Measurements from ENCODE around the gene P2RY14. TPM values are rescaled to one million over a fixed set of nuclear protein-coding genes. Genes with fewer than 3 reads are reported as not detected.

The P2RY14 gene
- total and polyA plus RNA-seq, 10 of the 15 experiments (the other 5 are each of a cell fraction or from before 2014, with no cell fraction given), result 0.06 to 0.37 (median 0.28) TPM; not detected in 7

- Histone ChIP-seq H3K4me1 (ENCODE audit: control insufficient read depth, insufficient read depth, low read length) (no peaks in the 10 kb centered on the region), H3K27me3 (replicated peaks in 1 of 2; ENCODE audit: control insufficient read depth in 2 of 2, insufficient read depth in 2 of 2, low read length in 1 of 2) (no peaks in the 10 kb centered on the region), H3K9me3 (replicated peaks; ENCODE audit: control insufficient read depth, insufficient read depth, low read length) (no peaks in the 10 kb centered on the region), H3K9ac (ENCODE audit: control insufficient read depth, insufficient read depth, low read length) (no peak overlapping the region), H3K27ac (ENCODE audit: control insufficient read depth, insufficient read depth) (no peak overlapping the region), H3K4me3 (no peak overlapping the region), H4K20me1 (ENCODE audit: control insufficient read depth, insufficient read depth) (no peaks in the 10 kb centered on the region), H3K79me2 (ENCODE audit: control insufficient read depth, insufficient read depth, low read length) (no peaks in the 10 kb centered on the region), H3K36me3 (ENCODE audit: control insufficient read depth in 2 of 2, insufficient read depth in 2 of 2, low read length in 1 of 2) (no peaks in the 10 kb centered on the region), H2AFZ (ENCODE audit: control insufficient read depth, low read depth, low read length) (no peak overlapping the region), H3K4me2 (ENCODE audit: control insufficient read depth, insufficient read depth) (no peak overlapping the region)
- ChIA-PET SMC1A (ENCODE audit: uncharacterized antibody, unreplicated experiment) (interaction anchor here (1.0 to 2.0 kb wide), 5 partner anchors 9 to 66 kb away, joined by 3 to 10 read pairs (median 6); no protein-coding TSS in a partner anchor), CTCF (interaction anchor here (0.9 to 2.1 kb wide), 5 partner anchors 10 to 48 kb away, joined by 3 to 10 read pairs (median 4); no protein-coding TSS in a partner anchor), RAD21 (ENCODE audit: unreplicated experiment) (interaction anchor here (0.6 to 1.5 kb wide), 3 partner anchors 46 to 764 kb away, joined by 3 to 5 read pairs (median 3); no protein-coding TSS in a partner anchor), POLR2A (no interaction called here)
- DNase-seq (ENCODE audit: low read depth, low spot score), result no peak
- intact Hi-C loops (cut with micrococcal nuclease; ENCODE audit: unreplicated experiment) (no loop called here), in situ Hi-C loops (cut with MboI) (no loop called here)
- no peak for FAIRE-seq
- BruUV-seq (replicated peaks), result no TSS peak
- TF ChIP-seq NFYB (IDR thresholded peaks at IDR 0.05; ENCODE audit: insufficient read depth, low read depth, low read length) (no peak), ETV6 (conservative IDR thresholded peaks at IDR 0.05 in 1 of 2, IDR thresholded peaks at IDR 0.05 in 1 of 2; ENCODE audit: borderline replicate concordance in 1 of 2, low read depth in 1 of 2) (no peak), TAF1 (IDR thresholded peaks at IDR 0.05; ENCODE audit: borderline replicate concordance, low read depth, low read length) (no peak), YY1 (IDR thresholded peaks at IDR 0.05; ENCODE audit: low read depth, low read length) (no peak), IKZF2 (IDR thresholded peaks at IDR 0.05) (no peak)
- TF ChIP-seq, protein P1, sequence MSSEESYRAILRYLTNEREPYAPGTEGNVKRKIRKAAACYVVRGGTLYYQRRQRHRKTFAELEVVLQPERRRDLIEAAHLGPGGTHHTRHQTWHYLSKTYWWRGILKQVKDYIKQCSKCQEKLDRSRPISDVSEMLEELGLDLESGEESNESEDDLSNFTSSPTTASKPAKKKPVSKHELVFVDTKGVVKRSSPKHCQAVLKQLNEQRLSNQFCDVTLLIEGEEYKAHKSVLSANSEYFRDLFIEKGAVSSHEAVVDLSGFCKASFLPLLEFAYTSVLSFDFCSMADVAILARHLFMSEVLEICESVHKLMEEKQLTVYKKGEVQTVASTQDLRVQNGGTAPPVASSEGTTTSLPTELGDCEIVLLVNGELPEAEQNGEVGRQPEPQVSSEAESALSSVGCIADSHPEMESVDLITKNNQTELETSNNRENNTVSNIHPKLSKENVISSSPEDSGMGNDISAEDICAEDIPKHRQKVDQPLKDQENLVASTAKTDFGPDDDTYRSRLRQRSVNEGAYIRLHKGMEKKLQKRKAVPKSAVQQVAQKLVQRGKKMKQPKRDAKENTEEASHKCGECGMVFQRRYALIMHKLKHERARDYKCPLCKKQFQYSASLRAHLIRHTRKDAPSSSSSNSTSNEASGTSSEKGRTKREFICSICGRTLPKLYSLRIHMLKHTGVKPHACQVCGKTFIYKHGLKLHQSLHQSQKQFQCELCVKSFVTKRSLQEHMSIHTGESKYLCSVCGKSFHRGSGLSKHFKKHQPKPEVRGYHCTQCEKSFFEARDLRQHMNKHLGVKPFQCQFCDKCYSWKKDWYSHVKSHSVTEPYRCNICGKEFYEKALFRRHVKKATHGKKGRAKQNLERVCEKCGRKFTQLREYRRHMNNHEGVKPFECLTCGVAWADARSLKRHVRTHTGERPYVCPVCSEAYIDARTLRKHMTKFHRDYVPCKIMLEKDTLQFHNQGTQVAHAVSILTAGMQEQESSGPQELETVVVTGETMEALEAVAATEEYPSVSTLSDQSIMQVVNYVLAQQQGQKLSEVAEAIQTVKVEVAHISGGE (CRISPR knock-in tag; IDR thresholded peaks at IDR 0.05), result no peak
- no peak for ATAC-seq
- WGBS (ENCODE audit: insufficient coverage, insufficient replicate concordance, low lambda C conversion rate, missing lambda C conversion rate), result 54% methylated on average over 6 of the region's 6 CpGs
Observed at GRCh38 chr3:151234825-151235224, 43.5 kb downstream of the P2RY14 start.

All from GM12878 (cell line).